ENCODE measurements around the gene PEX7. TPM values are rescaled to one million over a fixed set of nuclear protein-coding genes. Genes with fewer than 3 reads are reported as not detected.

PEX7 gene
- total and polyA plus RNA-seq, 2 experiments from 2014 or later: 11.8 to 13.5 TPM

- H3K9me3 Mint-ChIP-seq: no peaks in the 10 kb centered on the region
- no peaks in the 10 kb centered on the region for H3K36me3 Mint-ChIP-seq (ENCODE audit: low read depth)
- Histone ChIP-seq H4K20me1 (replicated peaks; ENCODE audit: insufficient read depth) (no peaks in the 10 kb centered on the region), H2AFZ (no peak overlapping the region), H3K9me2 (ENCODE audit: insufficient read depth) (no peaks in the 10 kb centered on the region), H3F3A (replicated peaks; ENCODE audit: low read depth) (no peaks in the 10 kb centered on the region), H3K4me1 (ENCODE audit: insufficient read depth) (no peaks in the 10 kb centered on the region), H3K79me2 (replicated peaks; ENCODE audit: insufficient read depth) (no peaks in the 10 kb centered on the region), H3K36me3 (ENCODE audit: insufficient read depth) (no peaks in the 10 kb centered on the region), H3K4me3 (no peak overlapping the region), H3K27ac (ENCODE audit: low read depth) (no peak overlapping the region), H3K4me2 (no peak overlapping the region), H3K27me3 (ENCODE audit: insufficient read depth) (no peaks in the 10 kb centered on the region)
- H3K27ac Mint-ChIP-seq: no peak overlapping the region
- TF ChIP-seq JUNB (IDR thresholded peaks at IDR 0.05; ENCODE audit: unreplicated experiment) (no peak), CTCF (conservative IDR thresholded peaks at IDR 0.05; ENCODE audit: low read depth in 2 of 2) (no peak), ZNF114 (CRISPR knock-in tag; IDR thresholded peaks at IDR 0.05) (no peak), EZH2 (IDR thresholded peaks at IDR 0.05; ENCODE audit: low read depth, unreplicated experiment) (no peak), STAT1 (IDR thresholded peaks at IDR 0.05; ENCODE audit: unreplicated experiment) (no peak), POLR2AphosphoS5 (IDR thresholded peaks at IDR 0.05; ENCODE audit: low read depth) (no peak), EZH2phosphoT487 (IDR thresholded peaks at IDR 0.05; ENCODE audit: unreplicated experiment) (no peak), NANOG (IDR thresholded peaks at IDR 0.05; ENCODE audit: borderline replicate concordance) (no peak), ETS1 (IDR thresholded peaks at IDR 0.05) (no peak), REST (IDR thresholded peaks at IDR 0.05; ENCODE audit: unreplicated experiment) (no peak), CREB1 (CRISPR knock-in tag; IDR thresholded peaks at IDR 0.05; ENCODE audit: low read depth) (no peak), ZNF462 (CRISPR knock-in tag; IDR thresholded peaks at IDR 0.05) (no peak), ZNF331 (CRISPR knock-in tag; IDR thresholded peaks at IDR 0.05; ENCODE audit: low read depth) (no peak)
- H3K4me1 Mint-ChIP-seq: no peaks in the 10 kb centered on the region
- no peak for DNase-seq (ENCODE audit: low spot score)
- no peak overlapping the region for H3K4me3 Mint-ChIP-seq
- peaks cover 6% of the 10 kb centered on the region for H3K27me3 Mint-ChIP-seq (ENCODE audit: insufficient read depth, low read depth, poor library complexity)
- ATAC-seq: no peak
These were observed 20.8 kb upstream of the PEX7 start for GRCh38 chr6:136801581-136801980.
